ENCODE measurements around the gene OXSR1. TPM values are rescaled to one million over a fixed set of nuclear protein-coding genes. Genes with fewer than 3 reads are reported as not detected.

OXSR1 gene
- total and polyA plus RNA-seq, 2 of the 13 experiments (the other 11 are each of a cell fraction or from before 2014, with no cell fraction given): 27.4 to 32.6 TPM

- TF ChIP-seq ZNF430 (CRISPR knock-in tag; IDR thresholded peaks at IDR 0.05): peak; percentile 37; the same call in 1 of the 2 replicates
- TF ChIP-seq HOXD1 (CRISPR knock-in tag; IDR thresholded peaks at IDR 0.05): no peak
- TF ChIP-seq ZNF75D (CRISPR knock-in tag; IDR thresholded peaks at IDR 0.05; ENCODE audit: borderline replicate concordance): no peak
- TF ChIP-seq ZNF567 (CRISPR knock-in tag; IDR thresholded peaks at IDR 0.05; ENCODE audit: borderline replicate concordance): no peak
- no peak for TF ChIP-seq ZSCAN30 (CRISPR knock-in tag; IDR thresholded peaks at IDR 0.05)
- TF ChIP-seq FLYWCH1 (CRISPR knock-in tag; IDR thresholded peaks at IDR 0.05): no peak
- TF ChIP-seq ZNF10 (CRISPR knock-in tag; IDR thresholded peaks at IDR 0.05; ENCODE audit: borderline replicate concordance, low read depth): no peak
- no peak for TF ChIP-seq SNAI1 (CRISPR knock-in tag; IDR thresholded peaks at IDR 0.05; ENCODE audit: borderline replicate concordance)
- TF ChIP-seq CEBPB (IDR thresholded peaks at IDR 0.05; ENCODE audit: borderline replicate concordance, low read depth, low read length): no peak
- TF ChIP-seq EZH2 (conservative IDR thresholded peaks at IDR 0.05; ENCODE audit: low read depth, low read length): no peak
- TF ChIP-seq ZSCAN25 (CRISPR knock-in tag; IDR thresholded peaks at IDR 0.05): peak; percentile 97
- TF ChIP-seq ZSCAN20 (CRISPR knock-in tag; IDR thresholded peaks at IDR 0.05; ENCODE audit: borderline replicate concordance): no peak
- no peak for TF ChIP-seq ZSCAN12 (CRISPR knock-in tag; IDR thresholded peaks at IDR 0.05)
- TF ChIP-seq AHR (CRISPR knock-in tag; IDR thresholded peaks at IDR 0.05): peak; percentile 42; the same call in 1 of the 2 replicates
- no peak for TF ChIP-seq BORCS8-MEF2B (CRISPR knock-in tag; IDR thresholded peaks at IDR 0.05)
- TF ChIP-seq ZNF598 (CRISPR knock-in tag; IDR thresholded peaks at IDR 0.05; ENCODE audit: borderline replicate concordance): no peak
- TF ChIP-seq PREB (CRISPR knock-in tag; IDR thresholded peaks at IDR 0.05): no peak
- TF ChIP-seq ZNF709 (CRISPR knock-in tag; IDR thresholded peaks at IDR 0.05): no peak
- TF ChIP-seq TOE1 (CRISPR knock-in tag; IDR thresholded peaks at IDR 0.05): no peak
- no peak for TF ChIP-seq NR2F6 (IDR thresholded peaks at IDR 0.05)
- no peak; the same call in 1 of the 2 replicates for TF ChIP-seq NR2F6 (CRISPR knock-in tag; IDR thresholded peaks at IDR 0.05)
- TF ChIP-seq ZNF558 (CRISPR knock-in tag; IDR thresholded peaks at IDR 0.05; ENCODE audit: borderline replicate concordance): no peak
- TF ChIP-seq, protein P1, sequence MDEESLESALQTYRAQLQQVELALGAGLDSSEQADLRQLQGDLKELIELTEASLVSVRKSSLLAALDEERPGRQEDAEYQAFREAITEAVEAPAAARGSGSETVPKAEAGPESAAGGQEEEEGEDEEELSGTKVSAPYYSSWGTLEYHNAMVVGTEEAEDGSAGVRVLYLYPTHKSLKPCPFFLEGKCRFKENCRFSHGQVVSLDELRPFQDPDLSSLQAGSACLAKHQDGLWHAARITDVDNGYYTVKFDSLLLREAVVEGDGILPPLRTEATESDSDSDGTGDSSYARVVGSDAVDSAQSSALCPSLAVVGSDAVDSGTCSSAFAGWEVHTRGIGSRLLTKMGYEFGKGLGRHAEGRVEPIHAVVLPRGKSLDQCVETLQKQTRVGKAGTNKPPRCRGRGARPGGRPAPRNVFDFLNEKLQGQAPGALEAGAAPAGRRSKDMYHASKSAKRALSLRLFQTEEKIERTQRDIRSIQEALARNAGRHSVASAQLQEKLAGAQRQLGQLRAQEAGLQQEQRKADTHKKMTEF (CRISPR knock-in tag; IDR thresholded peaks at IDR 0.05): 0 out of 2 replicates have a peak, but pooled peaks have one; percentile 37
- TF ChIP-seq ZNF234 (CRISPR knock-in tag; conservative IDR thresholded peaks at IDR 0.05): no peak
- peak; percentile 41; the same call in 1 of the 2 replicates for TF ChIP-seq ZNF557 (CRISPR knock-in tag; IDR thresholded peaks at IDR 0.05)
- no peak for TF ChIP-seq ZNF704 (CRISPR knock-in tag; IDR thresholded peaks at IDR 0.05; ENCODE audit: borderline replicate concordance)
- TF ChIP-seq, protein P2, sequence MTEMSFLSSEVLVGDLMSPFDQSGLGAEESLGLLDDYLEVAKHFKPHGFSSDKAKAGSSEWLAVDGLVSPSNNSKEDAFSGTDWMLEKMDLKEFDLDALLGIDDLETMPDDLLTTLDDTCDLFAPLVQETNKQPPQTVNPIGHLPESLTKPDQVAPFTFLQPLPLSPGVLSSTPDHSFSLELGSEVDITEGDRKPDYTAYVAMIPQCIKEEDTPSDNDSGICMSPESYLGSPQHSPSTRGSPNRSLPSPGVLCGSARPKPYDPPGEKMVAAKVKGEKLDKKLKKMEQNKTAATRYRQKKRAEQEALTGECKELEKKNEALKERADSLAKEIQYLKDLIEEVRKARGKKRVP (CRISPR knock-in tag; IDR thresholded peaks at IDR 0.05): no peak; a peak in 1 of 4 replicates
Measured at GRCh38 chr3:38117748-38118420, 47.5 kb upstream of the OXSR1 start (continued).
